ENCODE data around the gene HBA1.
"Not testable (repeated sequence)": the region's sequence is repeated elsewhere in the genome, so short reads cannot be mapped to it uniquely, and the experiment has no call there.

HBA1 gene

GRCh38 chr16:172374-172941 is 4.0 kb upstream of the HBA1 start, which contains the start of gene HBA2:
Gene HBA2, plus strand, starts transcription at chr16:172876. Its CDS starts 37 bp downstream, at chr16:172913.
- H3K36me3 ChIP-seq (ENCODE audit: control insufficient read depth, insufficient read depth, low read length); H3K9ac ChIP-seq (ENCODE audit: low read length); H3K4me1 ChIP-seq (ENCODE audit: control insufficient read depth, insufficient read depth, low read length); H3K9me3 ChIP-seq (ENCODE audit: control insufficient read depth, low read length); H3K4me3 ChIP-seq (ENCODE audit: low read length): not testable (repeated sequence)
- H3K27me3 ChIP-seq (ENCODE audit: control insufficient read depth, insufficient read depth, low read length): peaks cover 58% of the 10 kb centered on the region

- H3K4me3 ChIP-seq (ENCODE audit: low read length): not testable (repeated sequence)
- H3K27me3 ChIP-seq (ENCODE audit: control insufficient read depth, insufficient read depth, low read length): peaks cover 58% of the 10 kb centered on the region
These were observed 3.1 kb upstream of the HBA1 start for GRCh38 chr16:173211-173854.

GRCh38 chr16:173928-174769 is 2.3 kb upstream of the HBA1 start:
- H3K9ac ChIP-seq (ENCODE audit: low read length); H3K9me3 ChIP-seq (ENCODE audit: control insufficient read depth, low read length); H3K4me1 ChIP-seq (ENCODE audit: control insufficient read depth, insufficient read depth, low read length); H3K4me3 ChIP-seq (ENCODE audit: low read length); H3K36me3 ChIP-seq (ENCODE audit: control insufficient read depth, insufficient read depth, low read length): not testable (repeated sequence)
- peaks cover 55% of the 10 kb centered on the region for H3K27me3 ChIP-seq (ENCODE audit: control insufficient read depth, insufficient read depth, low read length)

More at GRCh38 chr16:173211-173854, 3.1 kb upstream of the HBA1 start:
- H3K9me3 ChIP-seq (ENCODE audit: control insufficient read depth, low read length); H3K9ac ChIP-seq (ENCODE audit: low read length); H3K36me3 ChIP-seq (ENCODE audit: control insufficient read depth, insufficient read depth, low read length): not testable (repeated sequence)
- peaks cover 10% of the 10 kb centered on the region for H3K4me1 ChIP-seq (ENCODE audit: control insufficient read depth, insufficient read depth, low read length)

GRCh38 chr16:175011-175949 is 1.2 kb upstream of the HBA1 start:
- no peak overlapping the region for H3K4me3 ChIP-seq (ENCODE audit: low read length)
- no peaks in the 10 kb centered on the region for H3K9me3 ChIP-seq (ENCODE audit: control insufficient read depth, low read length)
- H3K9ac ChIP-seq (ENCODE audit: low read length): no peak overlapping the region
- H3K4me1 ChIP-seq (ENCODE audit: control insufficient read depth, insufficient read depth, low read length): peaks cover 8% of the 10 kb centered on the region
- peaks cover 61% of the 10 kb centered on the region for H3K27me3 ChIP-seq (ENCODE audit: control insufficient read depth, insufficient read depth, low read length)
- no peaks in the 10 kb centered on the region for H3K36me3 ChIP-seq (ENCODE audit: control insufficient read depth, insufficient read depth, low read length)

- H3K36me3 ChIP-seq (ENCODE audit: control insufficient read depth, insufficient read depth, low read length); H3K9ac ChIP-seq (ENCODE audit: low read length); H3K9me3 ChIP-seq (ENCODE audit: control insufficient read depth, low read length); H3K4me3 ChIP-seq (ENCODE audit: low read length): not testable (repeated sequence)
- peaks cover 68% of the 10 kb centered on the region for H3K27me3 ChIP-seq (ENCODE audit: control insufficient read depth, insufficient read depth, low read length)
- H3K4me1 ChIP-seq (ENCODE audit: control insufficient read depth, insufficient read depth, low read length): peaks cover 14% of the 10 kb centered on the region
These were observed 474 bp upstream of the HBA1 start for GRCh38 chr16:176006-176405.

- H3K27me3 ChIP-seq (ENCODE audit: control insufficient read depth, insufficient read depth, low read length): peaks cover 65% of the 10 kb centered on the region
- no peaks in the 10 kb centered on the region for H3K9me3 ChIP-seq (ENCODE audit: control insufficient read depth, low read length)
- no peak overlapping the region for H3K9ac ChIP-seq (ENCODE audit: low read length)
- H3K4me1 ChIP-seq (ENCODE audit: control insufficient read depth, insufficient read depth, low read length): peaks cover 22% of the 10 kb centered on the region
- H3K4me3 ChIP-seq (ENCODE audit: low read length): no peak overlapping the region
- no peaks in the 10 kb centered on the region for H3K36me3 ChIP-seq (ENCODE audit: control insufficient read depth, insufficient read depth, low read length)
These were observed 928 bp downstream of the HBA1 start for GRCh38 chr16:177394-177822.

GRCh38 chr16:177981-178667 is 1.6 kb downstream of the HBA1 start:
- no peak overlapping the region for H3K9ac ChIP-seq (ENCODE audit: low read length)
- no peaks in the 10 kb centered on the region for H3K36me3 ChIP-seq (ENCODE audit: control insufficient read depth, insufficient read depth, low read length)
- no peak overlapping the region for H3K4me3 ChIP-seq (ENCODE audit: low read length)
- H3K27me3 ChIP-seq (ENCODE audit: control insufficient read depth, insufficient read depth, low read length): peaks cover 65% of the 10 kb centered on the region
- H3K9me3 ChIP-seq (ENCODE audit: control insufficient read depth, low read length): no peaks in the 10 kb centered on the region
- H3K4me1 ChIP-seq (ENCODE audit: control insufficient read depth, insufficient read depth, low read length): peaks cover 22% of the 10 kb centered on the region

GRCh38 chr16:178668-179015 is 2.2 kb downstream of the HBA1 start:
- no peak overlapping the region for H3K4me3 ChIP-seq (ENCODE audit: low read length)
- H3K4me1 ChIP-seq (ENCODE audit: control insufficient read depth, insufficient read depth, low read length): peaks cover 22% of the 10 kb centered on the region
- H3K9me3 ChIP-seq (ENCODE audit: control insufficient read depth, low read length): no peaks in the 10 kb centered on the region
- H3K27me3 ChIP-seq (ENCODE audit: control insufficient read depth, insufficient read depth, low read length): peaks cover 62% of the 10 kb centered on the region
- H3K36me3 ChIP-seq (ENCODE audit: control insufficient read depth, insufficient read depth, low read length): no peaks in the 10 kb centered on the region
- H3K9ac ChIP-seq (ENCODE audit: low read length): no peak overlapping the region

- Histone ChIP-seq H3K27me3 (ENCODE audit: control insufficient read depth, insufficient read depth, low read length) (peaks cover 56% of the 10 kb centered on the region), H3K36me3 (ENCODE audit: control insufficient read depth, insufficient read depth, low read length) (no peaks in the 10 kb centered on the region), H3K9me3 (ENCODE audit: control insufficient read depth, low read length) (no peaks in the 10 kb centered on the region), H3K4me3 (ENCODE audit: low read length) (no peak overlapping the region), H3K9ac (ENCODE audit: low read length) (no peak overlapping the region), H3K4me1 (ENCODE audit: control insufficient read depth, insufficient read depth, low read length) (peaks cover 22% of the 10 kb centered on the region)
These were observed 3.0 kb downstream of the HBA1 start for GRCh38 chr16:179211-180092.

- Histone ChIP-seq H3K27me3 (ENCODE audit: control insufficient read depth, insufficient read depth, low read length) (peaks cover 49% of the 10 kb centered on the region), H3K36me3 (ENCODE audit: control insufficient read depth, insufficient read depth, low read length) (no peaks in the 10 kb centered on the region), H3K4me1 (ENCODE audit: control insufficient read depth, insufficient read depth, low read length) (peaks cover 22% of the 10 kb centered on the region), H3K9ac (ENCODE audit: low read length) (no peak within 1 kb of the TSS), H3K9me3 (ENCODE audit: control insufficient read depth, low read length) (no peaks in the 10 kb centered on the region), H3K4me3 (ENCODE audit: low read length) (no peak within 1 kb of the TSS)
These were observed 3.7 kb downstream of the HBA1 start, which contains the start of gene HBQ1 for GRCh38 chr16:180101-180675. Gene HBQ1, plus strand, starts transcription at chr16:180459. Its CDS starts 28 bp downstream, at chr16:180487.

Data from mucosa of stomach (tissue), 1 donor.